ENCODE measurements around the gene SLC41A1. TPM values are rescaled to one million over a fixed set of nuclear protein-coding genes. Genes with fewer than 3 reads are reported as not detected.

Gene SLC41A1
- total RNA-seq, 1 donor from 2014 or later = 12.0 TPM

DNA sequence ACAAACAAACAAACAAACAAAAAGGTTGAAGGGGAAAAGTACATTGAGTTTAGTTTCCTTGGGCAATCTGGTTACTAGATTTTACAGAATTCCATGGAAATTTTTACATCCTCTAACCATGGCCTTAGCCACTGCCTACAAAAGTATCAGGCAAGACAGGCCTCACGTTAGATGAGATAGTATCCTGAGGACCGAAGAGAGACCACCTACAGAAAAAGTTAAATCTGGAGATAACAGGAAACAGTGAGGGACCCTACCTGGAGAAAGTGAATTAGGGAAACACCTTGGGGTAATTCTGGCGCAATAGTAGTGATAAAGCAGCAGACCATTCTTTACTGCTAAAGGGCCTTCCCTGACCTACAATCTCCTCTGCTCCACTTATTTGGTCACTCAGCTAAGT, 46.4 kb downstream of the SLC41A1 start:
- Histone ChIP-seq H3K9ac (ENCODE audit: low read depth in 1 of 3, low read length in 3 of 3) (no peak overlapping the region), H3K4me3 (ENCODE audit: low read length in 3 of 3) (no peak overlapping the region), H3K4me1 (ENCODE audit: control insufficient read depth in 3 of 3, insufficient read depth in 3 of 3, low read length in 3 of 3) (no peaks in the 10 kb centered on the region), H3K27ac (ENCODE audit: low read depth, low read length) (no peak overlapping the region), H3K27me3 (ENCODE audit: control insufficient read depth in 3 of 3, insufficient read depth in 3 of 3, low read length in 3 of 3) (no peaks in the 10 kb centered on the region), H3K36me3 (ENCODE audit: control insufficient read depth in 3 of 3, insufficient read depth in 3 of 3, low read length in 3 of 3) (peaks cover 5 to 10% (median 6%) of the 10 kb centered on the region in 3 donors), H3K9me3 (ENCODE audit: control insufficient read depth in 3 of 3, low read length in 3 of 3) (no peaks in the 10 kb centered on the region)

DNA sequence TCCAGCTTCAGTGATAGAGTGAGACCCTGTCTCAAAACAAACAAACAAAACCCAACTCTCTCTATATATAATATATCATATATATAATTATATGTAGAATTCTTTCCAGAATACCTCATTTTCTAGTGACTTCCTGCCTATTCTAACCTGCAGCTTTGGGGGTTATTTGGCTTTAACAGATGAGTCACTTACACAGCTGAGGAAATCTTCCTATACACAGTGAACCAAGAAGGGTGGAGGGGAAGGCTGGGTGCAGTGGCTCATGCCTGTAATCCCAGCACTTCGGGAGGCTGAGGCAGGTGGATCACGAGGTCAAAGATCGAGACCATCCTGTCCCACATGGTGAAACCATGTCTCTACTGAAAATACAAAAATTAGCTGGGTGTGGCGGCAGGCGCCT, 47.0 kb downstream of the SLC41A1 start:
- no peak overlapping the region for H3K9ac ChIP-seq (ENCODE audit: low read depth in 1 of 3, low read length in 3 of 3)
- no peaks in the 10 kb centered on the region for H3K9me3 ChIP-seq (ENCODE audit: control insufficient read depth in 3 of 3, low read length in 3 of 3)
- H3K4me3 ChIP-seq (ENCODE audit: low read length in 3 of 3) = no peak overlapping the region
- peaks cover 5 to 10% (median 6%) of the 10 kb centered on the region in 3 donors for H3K36me3 ChIP-seq (ENCODE audit: control insufficient read depth in 3 of 3, insufficient read depth in 3 of 3, low read length in 3 of 3)
- no peaks in the 10 kb centered on the region for H3K4me1 ChIP-seq (ENCODE audit: control insufficient read depth in 3 of 3, insufficient read depth in 3 of 3, low read length in 3 of 3)
- no peaks in the 10 kb centered on the region for H3K27me3 ChIP-seq (ENCODE audit: control insufficient read depth in 3 of 3, insufficient read depth in 3 of 3, low read length in 3 of 3)
- H3K27ac ChIP-seq (ENCODE audit: low read depth, low read length) = no peak overlapping the region

DNA sequence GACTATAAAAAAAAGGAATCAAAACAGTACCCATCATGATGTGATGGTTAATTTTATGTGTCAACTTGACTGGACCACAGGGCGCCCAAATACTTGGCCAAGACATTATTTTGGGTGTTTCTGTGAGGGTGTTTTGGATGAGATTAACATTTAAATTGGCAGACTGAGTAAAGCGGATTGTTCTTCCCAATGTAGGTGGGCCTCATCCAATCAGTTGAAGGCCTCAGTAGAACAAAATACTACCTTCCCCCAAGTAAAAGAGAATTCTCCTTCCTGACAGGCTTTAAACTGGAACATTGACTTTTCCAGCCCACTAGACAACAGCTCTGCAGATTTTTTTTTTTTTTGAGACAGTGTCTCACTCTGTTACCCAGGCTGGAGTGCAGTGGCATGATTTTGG, 48.4 kb downstream of the SLC41A1 start:
- Histone ChIP-seq H3K27ac (ENCODE audit: low read depth, low read length) (no peak overlapping the region), H3K9me3 (ENCODE audit: control insufficient read depth in 3 of 3, low read length in 3 of 3) (no peaks in the 10 kb centered on the region), H3K4me3 (ENCODE audit: low read length in 3 of 3) (no peak overlapping the region), H3K36me3 (ENCODE audit: control insufficient read depth in 3 of 3, insufficient read depth in 3 of 3, low read length in 3 of 3) (no peaks in the 10 kb centered on the region), H3K9ac (ENCODE audit: low read depth in 1 of 3, low read length in 3 of 3) (no peak overlapping the region), H3K27me3 (ENCODE audit: control insufficient read depth in 3 of 3, insufficient read depth in 3 of 3, low read length in 3 of 3) (no peaks in the 10 kb centered on the region), H3K4me1 (ENCODE audit: control insufficient read depth in 3 of 3, insufficient read depth in 3 of 3, low read length in 3 of 3) (no peaks in the 10 kb centered on the region)

DNA sequence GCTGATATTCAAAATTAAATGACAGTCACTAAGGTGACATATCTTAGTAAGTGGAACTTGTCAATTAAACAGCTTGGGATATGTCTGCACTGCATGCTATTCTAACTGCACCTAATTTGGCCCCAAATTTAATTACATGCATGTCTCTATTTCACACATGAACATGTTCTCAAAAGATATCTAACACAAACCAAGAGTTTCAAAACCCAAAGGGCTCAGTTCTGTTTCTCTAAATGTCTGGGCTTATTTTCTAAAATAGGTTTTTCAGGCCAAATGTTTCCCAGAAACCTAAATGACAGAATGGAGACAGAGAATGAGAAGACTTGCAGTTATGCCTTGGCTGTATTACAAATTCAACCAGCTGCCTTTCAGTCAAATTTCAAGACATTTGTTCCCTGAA, 49.0 kb downstream of the SLC41A1 start:
- no peaks in the 10 kb centered on the region for H3K36me3 ChIP-seq (ENCODE audit: control insufficient read depth in 3 of 3, insufficient read depth in 3 of 3, low read length in 3 of 3)
- H3K9me3 ChIP-seq (ENCODE audit: control insufficient read depth in 3 of 3, low read length in 3 of 3) = no peaks in the 10 kb centered on the region
- H3K9ac ChIP-seq (ENCODE audit: low read depth in 1 of 3, low read length in 3 of 3) = no peak overlapping the region
- no peak overlapping the region for H3K4me3 ChIP-seq (ENCODE audit: low read length in 3 of 3)
- H3K27ac ChIP-seq (ENCODE audit: low read depth, low read length) = no peak overlapping the region
- H3K4me1 ChIP-seq (ENCODE audit: control insufficient read depth in 3 of 3, insufficient read depth in 3 of 3, low read length in 3 of 3) = no peaks in the 10 kb centered on the region
- H3K27me3 ChIP-seq (ENCODE audit: control insufficient read depth in 3 of 3, insufficient read depth in 3 of 3, low read length in 3 of 3) = no peaks in the 10 kb centered on the region

DNA sequence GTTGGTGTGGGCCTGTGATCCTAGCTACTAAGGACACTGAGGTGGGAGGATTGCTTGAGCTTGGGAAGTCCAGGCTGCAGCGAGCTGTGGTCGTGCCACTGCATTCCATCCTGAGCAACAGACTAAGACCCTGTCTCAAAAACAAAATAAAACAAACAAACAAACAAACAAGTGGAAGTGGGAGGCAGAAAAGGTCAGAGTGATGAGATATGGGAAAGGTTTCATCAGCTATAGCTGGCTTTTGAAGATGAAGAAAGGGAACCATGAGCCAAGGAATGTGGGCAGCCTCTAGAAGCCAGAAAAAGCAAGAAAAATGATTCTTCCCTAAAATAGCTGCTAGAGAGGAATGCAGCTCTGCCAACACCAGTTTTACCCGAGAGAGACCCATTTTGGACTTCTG, 52.4 kb downstream of the SLC41A1 start:
- Histone ChIP-seq H3K4me3 (ENCODE audit: low read length in 3 of 3) (no peak overlapping the region), H3K27me3 (ENCODE audit: control insufficient read depth in 3 of 3, insufficient read depth in 3 of 3, low read length in 3 of 3) (no peaks in the 10 kb centered on the region), H3K27ac (ENCODE audit: low read depth, low read length) (no peak overlapping the region), H3K4me1 (ENCODE audit: control insufficient read depth in 3 of 3, insufficient read depth in 3 of 3, low read length in 3 of 3) (no peaks in the 10 kb centered on the region), H3K36me3 (ENCODE audit: control insufficient read depth in 3 of 3, insufficient read depth in 3 of 3, low read length in 3 of 3) (no peaks in the 10 kb centered on the region), H3K9me3 (ENCODE audit: control insufficient read depth in 3 of 3, low read length in 3 of 3) (no peaks in the 10 kb centered on the region), H3K9ac (ENCODE audit: low read depth in 1 of 3, low read length in 3 of 3) (no peak overlapping the region)

DNA sequence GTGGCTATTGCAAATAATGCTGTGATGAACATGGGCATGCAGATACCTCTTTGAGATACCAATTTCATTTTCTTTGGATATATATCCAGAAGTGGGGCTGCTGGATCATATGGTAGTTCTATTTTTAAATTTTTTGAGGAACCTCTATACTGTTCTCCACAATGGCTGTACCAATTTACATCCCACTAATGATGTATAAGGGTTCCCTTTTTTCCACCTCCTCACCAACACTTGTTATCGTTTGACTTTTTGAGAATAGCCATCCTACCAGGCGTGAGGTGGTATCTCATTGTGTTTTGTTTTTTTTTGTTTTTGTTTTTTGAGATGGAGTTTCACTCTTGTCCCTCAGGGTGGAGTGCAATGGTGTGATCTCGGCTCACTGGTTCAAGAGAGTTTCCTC, 56.4 kb downstream of the SLC41A1 start:
- Histone ChIP-seq H3K4me1 (ENCODE audit: control insufficient read depth in 3 of 3, insufficient read depth in 3 of 3, low read length in 3 of 3) (no peaks in the 10 kb centered on the region), H3K36me3 (ENCODE audit: control insufficient read depth in 3 of 3, insufficient read depth in 3 of 3, low read length in 3 of 3) (no peaks in the 10 kb centered on the region), H3K4me3 (ENCODE audit: low read length in 3 of 3) (no peak overlapping the region), H3K27me3 (ENCODE audit: control insufficient read depth in 3 of 3, insufficient read depth in 3 of 3, low read length in 3 of 3) (no peaks in the 10 kb centered on the region), H3K9me3 (ENCODE audit: control insufficient read depth in 3 of 3, low read length in 3 of 3) (no peaks in the 10 kb centered on the region), H3K27ac (ENCODE audit: low read depth, low read length) (no peak overlapping the region), H3K9ac (ENCODE audit: low read depth in 1 of 3, low read length in 3 of 3) (no peak overlapping the region)

DNA sequence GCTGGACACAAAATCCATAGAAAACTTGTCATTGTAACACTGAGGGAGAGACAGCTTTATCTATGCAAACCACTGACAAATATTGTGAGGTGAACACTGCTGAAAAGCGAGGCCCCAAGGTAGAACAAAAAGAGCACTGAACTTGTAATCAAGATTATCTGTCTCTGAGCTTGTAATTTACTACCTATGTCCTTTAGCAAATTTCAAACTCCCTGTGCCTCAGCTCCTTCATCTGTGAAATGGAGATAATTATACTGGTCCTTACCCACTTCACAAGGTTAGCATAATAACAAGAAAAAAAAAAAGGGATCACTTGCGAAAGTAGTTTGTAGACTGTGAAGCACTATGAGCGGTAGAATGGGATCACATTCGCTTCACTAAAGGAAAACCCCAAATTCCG, 58.1 kb downstream of the SLC41A1 start:
- Histone ChIP-seq H3K27ac (ENCODE audit: low read depth, low read length) (no peak overlapping the region), H3K9me3 (ENCODE audit: control insufficient read depth in 3 of 3, low read length in 3 of 3) (no peaks in the 10 kb centered on the region), H3K27me3 (ENCODE audit: control insufficient read depth in 3 of 3, insufficient read depth in 3 of 3, low read length in 3 of 3) (no peaks in the 10 kb centered on the region), H3K4me1 (ENCODE audit: control insufficient read depth in 3 of 3, insufficient read depth in 3 of 3, low read length in 3 of 3) (no peaks in the 10 kb centered on the region), H3K4me3 (ENCODE audit: low read length in 3 of 3) (no peak overlapping the region), H3K36me3 (ENCODE audit: control insufficient read depth in 3 of 3, insufficient read depth in 3 of 3, low read length in 3 of 3) (no peaks in the 10 kb centered on the region), H3K9ac (ENCODE audit: low read depth in 1 of 3, low read length in 3 of 3) (no peak overlapping the region)

DNA sequence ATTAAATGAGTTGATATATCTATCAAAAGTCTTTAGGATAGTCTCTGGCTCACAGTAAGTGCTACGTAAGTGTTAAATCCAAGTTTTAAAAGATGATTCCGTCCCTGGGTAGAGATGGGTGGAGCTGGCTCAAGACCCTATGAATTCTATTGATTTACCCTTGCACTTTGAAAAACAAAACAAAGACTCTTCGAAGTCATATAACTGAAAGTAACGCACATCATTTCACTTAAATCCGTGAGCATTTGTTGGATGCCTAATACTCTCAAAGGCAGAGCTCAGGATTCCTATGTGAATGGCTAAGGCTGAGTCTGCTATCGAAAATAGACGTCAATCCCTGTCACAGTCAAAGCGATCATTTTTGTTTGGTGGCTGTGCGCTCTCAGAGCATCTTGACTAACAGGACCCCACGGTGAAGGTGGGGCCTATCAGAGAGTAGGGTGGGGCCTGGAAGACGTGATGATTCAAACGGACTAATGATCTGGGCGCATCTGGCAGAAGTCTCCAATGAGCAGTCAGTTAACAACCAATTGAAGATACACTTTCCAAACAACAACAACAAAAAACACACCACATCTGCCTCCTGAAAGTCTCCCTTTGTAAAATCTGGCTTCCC, 61.9 kb downstream of the SLC41A1 start:
- H3K36me3 ChIP-seq (ENCODE audit: control insufficient read depth in 3 of 3, insufficient read depth in 3 of 3, low read length in 3 of 3) = no peaks in the 10 kb centered on the region
- H3K4me1 ChIP-seq (ENCODE audit: control insufficient read depth in 3 of 3, insufficient read depth in 3 of 3, low read length in 3 of 3) = peaks cover 17 to 18% (median 17%) of the 10 kb centered on the region in 3 donors
- H3K27ac ChIP-seq (ENCODE audit: low read depth, low read length) = no peak overlapping the region
- H3K9me3 ChIP-seq (ENCODE audit: control insufficient read depth in 3 of 3, low read length in 3 of 3) = no peaks in the 10 kb centered on the region
- peak overlapping the region in 1 of 3 donors; percentile 85 for H3K4me3 ChIP-seq (ENCODE audit: low read length in 3 of 3)
- H3K27me3 ChIP-seq (ENCODE audit: control insufficient read depth in 3 of 3, insufficient read depth in 3 of 3, low read length in 3 of 3) = no peaks in the 10 kb centered on the region
- H3K9ac ChIP-seq (ENCODE audit: low read depth in 1 of 3, low read length in 3 of 3) = no peak overlapping the region

DNA sequence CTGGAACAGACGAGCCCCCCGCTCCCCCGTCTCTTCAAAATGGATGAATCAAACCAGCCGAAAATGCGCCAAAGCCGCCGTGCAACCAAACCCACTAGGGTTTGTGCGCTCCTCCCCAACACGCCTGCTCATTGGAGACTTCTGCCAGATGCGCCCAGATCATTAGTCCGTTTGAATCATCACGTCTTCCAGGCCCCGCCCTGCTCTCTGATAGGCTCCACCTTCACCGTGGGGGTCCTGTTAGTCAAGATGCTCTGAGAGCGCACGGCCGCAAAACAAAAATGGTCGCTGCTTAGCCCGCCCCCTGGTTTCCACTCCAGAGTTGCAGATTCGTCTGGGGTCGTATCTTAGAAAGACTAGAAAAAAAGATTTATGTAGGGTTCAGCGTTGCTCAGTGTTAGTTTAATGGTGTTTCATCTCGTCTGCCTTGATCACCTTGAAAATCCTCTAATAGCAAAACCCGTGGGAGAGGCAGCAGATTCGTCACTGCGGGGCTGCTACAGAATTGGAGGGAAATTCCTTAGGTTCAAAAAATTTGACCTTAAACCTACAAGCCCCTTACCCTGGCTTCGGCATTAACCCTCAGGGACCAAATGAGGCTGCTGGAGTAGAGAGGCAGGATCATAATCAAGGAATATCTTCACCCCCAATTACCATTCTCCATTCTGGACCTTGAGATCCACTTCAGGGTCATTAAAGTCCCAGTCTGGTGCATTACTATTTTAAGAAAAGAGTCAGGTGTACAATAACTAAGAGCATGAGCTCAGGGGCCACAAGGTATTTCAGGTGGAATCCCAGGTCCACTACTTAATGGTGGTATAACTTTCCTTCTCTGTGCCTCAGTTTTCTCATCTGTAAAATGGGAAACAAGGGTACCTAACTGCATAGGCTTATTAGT, 62.6 kb downstream of the SLC41A1 start, which contains the start of gene NUCKS1:
Gene NUCKS1, minus strand, starts transcription at position 45 of the 898 bp plus-strand sequence. CDS start 209 bp downstream, outside the sequence.
- H3K27me3 ChIP-seq (ENCODE audit: control insufficient read depth in 3 of 3, insufficient read depth in 3 of 3, low read length in 3 of 3) = no peaks in the 10 kb centered on the region
- peak within 1 kb of the TSS; percentile 84 to 93 (median 85) for H3K4me3 ChIP-seq (ENCODE audit: low read length in 3 of 3)
- peak within 1 kb of the TSS; percentile 96 for H3K27ac ChIP-seq (ENCODE audit: low read depth, low read length)
- peaks cover 17 to 19% (median 18%) of the 10 kb centered on the region in 3 donors for H3K4me1 ChIP-seq (ENCODE audit: control insufficient read depth in 3 of 3, insufficient read depth in 3 of 3, low read length in 3 of 3)
- H3K9me3 ChIP-seq (ENCODE audit: control insufficient read depth in 3 of 3, low read length in 3 of 3) = no peaks in the 10 kb centered on the region
- H3K36me3 ChIP-seq (ENCODE audit: control insufficient read depth in 3 of 3, insufficient read depth in 3 of 3, low read length in 3 of 3) = no peaks in the 10 kb centered on the region
- peak within 1 kb of the TSS; percentile 81 to 97 (median 89) for H3K9ac ChIP-seq (ENCODE audit: low read depth in 1 of 3, low read length in 3 of 3)

Data from skeletal muscle tissue (tissue), 4 donors.